ENCODE data around the gene ARL15. TPM values are rescaled to one million over a fixed set of nuclear protein-coding genes. Genes with fewer than 3 reads are reported as not detected.

ARL15 gene
- total RNA-seq, 1 donor from 2014 or later = 16.9 TPM

GRCh38 chr5:54211912-54212311 lies 98.5 kb downstream of the ARL15 start:
- peaks cover 22% of the 10 kb centered on the region for H3K4me1 Mint-ChIP-seq (ENCODE audit: unreplicated experiment)

GRCh38 chr5:54207566-54207965 lies 102.8 kb downstream of the ARL15 start:
- H3K27ac Mint-ChIP-seq = no peak overlapping the region

More at GRCh38 chr5:54211912-54212311, 98.5 kb downstream of the ARL15 start:
- no peak overlapping the region for H3K27ac Mint-ChIP-seq
- no peak for TF ChIP-seq CTCF (conservative IDR thresholded peaks at IDR 0.05)
- H3K4me3 Mint-ChIP-seq = no peak overlapping the region
- H3K27me3 Mint-ChIP-seq = peaks cover 8% of the 10 kb centered on the region
- DNase-seq (ENCODE audit: extremely low spot score, unreplicated experiment) = no peak
- no peaks in the 10 kb centered on the region for H3K36me3 Mint-ChIP-seq
- H3K9me3 Mint-ChIP-seq = no peaks in the 10 kb centered on the region

GRCh38 chr5:54206580-54207229 lies 103.7 kb downstream of the ARL15 start:
- no peak for DNase-seq (ENCODE audit: extremely low spot score, unreplicated experiment)
- H3K9me3 Mint-ChIP-seq = peaks cover 4% of the 10 kb centered on the region
- TF ChIP-seq CTCF (conservative IDR thresholded peaks at IDR 0.05) = no peak
- peaks cover 3% of the 10 kb centered on the region for H3K27me3 Mint-ChIP-seq
- H3K4me3 Mint-ChIP-seq = no peak overlapping the region
- no peak overlapping the region for H3K27ac Mint-ChIP-seq
- no peaks in the 10 kb centered on the region for H3K4me1 Mint-ChIP-seq (ENCODE audit: unreplicated experiment)
- H3K36me3 Mint-ChIP-seq = no peaks in the 10 kb centered on the region

More at GRCh38 chr5:54207566-54207965, 102.8 kb downstream of the ARL15 start:
- no peak overlapping the region for H3K4me3 Mint-ChIP-seq
- peaks cover 6% of the 10 kb centered on the region for H3K4me1 Mint-ChIP-seq (ENCODE audit: unreplicated experiment)
- TF ChIP-seq CTCF (conservative IDR thresholded peaks at IDR 0.05) = no peak
- no peak for DNase-seq (ENCODE audit: extremely low spot score, unreplicated experiment)
- H3K27me3 Mint-ChIP-seq = peaks cover 3% of the 10 kb centered on the region
- H3K9me3 Mint-ChIP-seq = no peaks in the 10 kb centered on the region
- no peaks in the 10 kb centered on the region for H3K36me3 Mint-ChIP-seq

- DNase-seq (ENCODE audit: extremely low spot score, unreplicated experiment) = no peak
- Mint-ChIP-seq H3K27ac (no peak overlapping the region), H3K9me3 (peaks cover 12% of the 10 kb centered on the region), H3K27me3 (peaks cover 3% of the 10 kb centered on the region), H3K4me3 (no peak overlapping the region), H3K36me3 (peaks cover 4% of the 10 kb centered on the region), H3K4me1 (ENCODE audit: unreplicated experiment) (no peaks in the 10 kb centered on the region)
- TF ChIP-seq CTCF (conservative IDR thresholded peaks at IDR 0.05) = no peak
These were observed 104.5 kb downstream of the ARL15 start for GRCh38 chr5:54205918-54206317.

- Mint-ChIP-seq H3K27me3 (peaks cover 3% of the 10 kb centered on the region), H3K36me3 (peaks cover 5% of the 10 kb centered on the region)
These were observed 104.9 kb downstream of the ARL15 start for GRCh38 chr5:54205453-54205852.

More at GRCh38 chr5:54205453-54205852, 104.9 kb downstream of the ARL15 start:
- TF ChIP-seq CTCF (conservative IDR thresholded peaks at IDR 0.05) = no peak
- no peak overlapping the region for H3K27ac Mint-ChIP-seq
- H3K9me3 Mint-ChIP-seq = peaks cover 16% of the 10 kb centered on the region
- no peaks in the 10 kb centered on the region for H3K4me1 Mint-ChIP-seq (ENCODE audit: unreplicated experiment)
- DNase-seq (ENCODE audit: extremely low spot score, unreplicated experiment) = no peak
- no peak overlapping the region for H3K4me3 Mint-ChIP-seq
